PC-3 (cell line): Measurements from ENCODE around the gene PIGL. TPM values are rescaled to one million over a fixed set of nuclear protein-coding genes. Genes with fewer than 3 reads are reported as not detected.

ENCODE experiments used
- ATAC-seq: fragments of 200-7000 bp; cut with Tn5 transposase; 2 replicates; pipeline ENCODE4 v1.9.1; 2020; ENCODE audit warnings: mild to moderate bottlenecking, moderate library complexity
- BruUV-seq: library from RNA; stranded (reverse); fragments of 400-500 nt; replicated peaks from 2 replicates; lab custom pipeline; 2021; lab: Mats Ljungman, UMichigan
- CTCF ChIA-PET: fragments of 300-600 bp; sonication (Branson Sonifier 250); formaldehyde crosslinking; loops from one replicate; lab custom pipeline; 2022; ENCODE audit warnings: antibody characterized with exemption; lab: Charles Lee
- POLR2A ChIA-PET: fragments of 300-600 bp; sonication (Branson Sonifier 250); formaldehyde crosslinking; loops from one replicate; lab custom pipeline; 2022; ENCODE audit warnings: antibody characterized with exemption; ENCODE audit not compliant: unreplicated experiment; lab: Charles Lee
- DNase-seq: peaks from one replicate; pipeline ENCODE4 v3.0.0-alpha.2; 2015
- H2AFZ ChIP-seq: fragments of 300-600 bp; sonication (generic); 2 replicates; pipeline ENCODE4 v1.6.0; 2016; ENCODE audit warnings: antibody characterized with exemption, low read length
- H3F3A ChIP-seq: fragments of 300-600 bp; sonication (generic); one replicate; pipeline ENCODE4 v1.6.0; 2017; ENCODE audit warnings: antibody characterized with exemption, low read length, control low read depth, mild to moderate bottlenecking; ENCODE audit not compliant: unreplicated experiment
- H3K27ac ChIP-seq: fragments of 300-600 bp; sonication (generic); 2 replicates; pipeline ENCODE4 v1.5.1; 2016; ENCODE audit warnings: mild to moderate bottlenecking, low read length
- H3K27me3 ChIP-seq: fragments of 300-600 bp; sonication (generic); 2 replicates; pipeline ENCODE4 v1.6.1; 2016; ENCODE audit warnings: low read length, mixed read lengths
- H3K36me3 ChIP-seq: fragments of 300-600 bp; sonication (generic); 2 replicates; pipeline ENCODE4 v1.6.1; 2016; ENCODE audit warnings: low read depth, mixed run types, low read length, mixed read lengths
- H3K4me1 ChIP-seq: fragments of 300-600 bp; sonication (generic); 2 replicates; pipeline ENCODE4 v1.5.1; 2016; ENCODE audit warnings: low read length; ENCODE audit not compliant: insufficient read depth
- H3K4me2 ChIP-seq: fragments of 300-600 bp; sonication (generic); 2 replicates; pipeline ENCODE4 v1.6.0; 2016; ENCODE audit warnings: low read length
- H3K4me3 ChIP-seq: fragments of 300-600 bp; sonication (generic); 2 replicates; pipeline ENCODE4 v1.5.1; 2016; ENCODE audit warnings: mild to moderate bottlenecking, low read length, mixed read lengths
- H3K79me2 ChIP-seq: fragments of 300-600 bp; sonication (generic); 2 replicates; pipeline ENCODE4 v1.6.1; 2017; ENCODE audit warnings: low read length, mixed read lengths
- H3K9ac ChIP-seq: fragments of 300-600 bp; sonication (generic); 2 replicates; pipeline ENCODE4 v1.6.0; 2016; ENCODE audit warnings: mild to moderate bottlenecking, low read length
- H3K9me2 ChIP-seq: fragments of 300-600 bp; sonication (generic); replicated peaks from 2 replicates; pipeline ENCODE4 v1.6.1; 2016; ENCODE audit warnings: mixed run types, low read length, mixed read lengths
- H3K9me3 ChIP-seq: fragments of 300-600 bp; sonication (generic); 2 replicates; pipeline ENCODE4 v1.6.1; 2016; ENCODE audit warnings: low read length, mixed read lengths
- H4K20me1 ChIP-seq: fragments of 300-600 bp; sonication (generic); 2 replicates; pipeline ENCODE4 v1.6.1; 2016; ENCODE audit warnings: low read length, mixed read lengths
- EZH2 ChIP-seq: fragments of 300-600 bp; sonication (generic); IDR thresholded peaks from one replicate; pipeline ENCODE4 v1.6.1; 2017; ENCODE audit warnings: antibody characterized with exemption, mild to moderate bottlenecking, low read length; ENCODE audit not compliant: unreplicated experiment
- EZH2phosphoT487 ChIP-seq: fragments of 300-600 bp; sonication (generic); IDR thresholded peaks from 2 replicates; pipeline ENCODE4 v1.6.1; 2018; ENCODE audit warnings: mild to moderate bottlenecking, antibody characterized with exemption, low read length, borderline replicate concordance
- intact Hi-C: fragments of 100-400 bp; cut with micrococcal nuclease; formaldehyde crosslinking; loops from 2 replicates; pipeline ENCODE4 v1.9.0; 2023
- total RNA-seq: library from RNA; depleted of rRNA; stranded (reverse); fragments of >200 nt; gene quantifications from 2 replicates; pipeline ENCODE4 v1.2.3, GENCODE V29; 2014
- TF ChIP-seq, protein P1 (sequence below): fragments of 300-600 bp; sonication (generic); conservative IDR thresholded peaks from 2 replicates; pipeline ENCODE4 v1.5.1; 2017; ENCODE audit warnings: antibody characterized with exemption, low read depth, mild to moderate bottlenecking, low read length

The PIGL gene
- total RNA-seq, 1 experiment from 2014 or later, result 37.4 TPM

DNA sequence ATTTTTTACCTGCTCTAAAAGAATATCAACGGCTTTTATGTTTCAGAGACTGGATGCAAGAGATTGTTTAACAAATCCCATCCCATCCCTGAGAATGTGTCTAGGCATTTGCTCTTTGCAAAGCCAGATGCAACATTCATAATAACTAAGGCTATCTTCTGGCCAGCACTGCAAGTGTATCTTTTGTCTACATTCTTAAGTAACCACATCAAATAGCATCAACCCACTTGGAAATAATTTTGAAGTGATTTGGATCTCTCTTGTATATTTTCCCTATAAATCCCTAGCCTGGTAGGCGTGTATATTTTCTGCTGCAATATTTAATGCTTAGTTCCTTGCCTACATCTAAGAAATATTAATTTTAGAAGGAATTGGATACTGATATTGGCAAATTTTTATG lies 64.3 kb downstream of the PIGL start:
- H3K9me3 ChIP-seq, result 0 out of 2 replicates have a peak, but pooled peaks cover 6% of the 10 kb centered on the region
- peak overlapping the region; percentile 34; the same call in 1 of the 2 replicates for H3K4me2 ChIP-seq
- ATAC-seq (no peak), DNase-seq (peak; percentile 43)
- peaks cover 22% of the 10 kb centered on the region for H3K36me3 ChIP-seq
- H4K20me1 ChIP-seq, result no peaks in the 10 kb centered on the region
- H3K4me1 ChIP-seq, result peaks cover 48% of the 10 kb centered on the region
- H3K27ac ChIP-seq, result no peak overlapping the region
- H3F3A ChIP-seq, result peaks cover 4% of the 10 kb centered on the region
- no peak overlapping the region for H3K9ac ChIP-seq
- H3K9me2 ChIP-seq, result no peaks in the 10 kb centered on the region
- H3K4me3 ChIP-seq, result no peak overlapping the region
- CTCF ChIA-PET, result no interaction called here
- no peak overlapping the region for H2AFZ ChIP-seq
- no TSS peak for BruUV-seq
- POLR2A ChIA-PET, result interaction anchor here (0.7 kb wide), 1 partner anchor 104 kb away, joined by 3 read pairs; no protein-coding TSS in a partner anchor
- TF ChIP-seq EZH2phosphoT487, result no peak
- no peak for TF ChIP-seq EZH2
- TF ChIP-seq, protein P1, sequence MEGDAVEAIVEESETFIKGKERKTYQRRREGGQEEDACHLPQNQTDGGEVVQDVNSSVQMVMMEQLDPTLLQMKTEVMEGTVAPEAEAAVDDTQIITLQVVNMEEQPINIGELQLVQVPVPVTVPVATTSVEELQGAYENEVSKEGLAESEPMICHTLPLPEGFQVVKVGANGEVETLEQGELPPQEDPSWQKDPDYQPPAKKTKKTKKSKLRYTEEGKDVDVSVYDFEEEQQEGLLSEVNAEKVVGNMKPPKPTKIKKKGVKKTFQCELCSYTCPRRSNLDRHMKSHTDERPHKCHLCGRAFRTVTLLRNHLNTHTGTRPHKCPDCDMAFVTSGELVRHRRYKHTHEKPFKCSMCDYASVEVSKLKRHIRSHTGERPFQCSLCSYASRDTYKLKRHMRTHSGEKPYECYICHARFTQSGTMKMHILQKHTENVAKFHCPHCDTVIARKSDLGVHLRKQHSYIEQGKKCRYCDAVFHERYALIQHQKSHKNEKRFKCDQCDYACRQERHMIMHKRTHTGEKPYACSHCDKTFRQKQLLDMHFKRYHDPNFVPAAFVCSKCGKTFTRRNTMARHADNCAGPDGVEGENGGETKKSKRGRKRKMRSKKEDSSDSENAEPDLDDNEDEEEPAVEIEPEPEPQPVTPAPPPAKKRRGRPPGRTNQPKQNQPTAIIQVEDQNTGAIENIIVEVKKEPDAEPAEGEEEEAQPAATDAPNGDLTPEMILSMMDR, result no peak
- no peaks in the 10 kb centered on the region for H3K27me3 ChIP-seq
- no peaks in the 10 kb centered on the region for H3K79me2 ChIP-seq
- intact Hi-C loops, result loop anchor here (10.0 kb wide), 1 partner anchor 93 kb away; no protein-coding TSS in a partner anchor

DNA sequence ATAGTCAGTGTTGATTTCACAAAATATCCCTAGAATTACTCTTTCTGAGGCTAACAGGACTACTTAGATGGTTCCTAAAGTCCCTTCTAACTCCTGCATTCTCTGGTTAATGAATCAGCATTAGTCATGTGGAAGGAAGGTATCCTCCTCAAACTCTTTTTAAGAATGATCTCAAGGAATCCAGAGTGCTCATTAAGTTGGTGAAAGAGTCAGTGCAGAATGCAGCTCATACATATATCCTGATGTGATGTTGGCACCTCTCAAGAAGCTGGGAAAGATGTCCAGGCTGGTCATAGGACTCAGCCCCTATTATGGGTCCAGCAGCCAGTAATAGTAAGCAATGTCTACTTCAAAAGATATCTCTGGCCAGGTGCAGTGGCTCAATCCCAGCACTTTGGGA lies 65.5 kb downstream of the PIGL start:
- Histone ChIP-seq H3K79me2 (no peaks in the 10 kb centered on the region), H3K4me3 (no peak overlapping the region), H3K36me3 (peaks cover 18% of the 10 kb centered on the region), H3K27ac (peak overlapping the region; percentile 3; the same call in 1 of the 2 replicates), H3K9me3 (no peaks in the 10 kb centered on the region), H3F3A (peaks cover 7% of the 10 kb centered on the region), H3K4me1 (peaks cover 60% of the 10 kb centered on the region), H4K20me1 (no peaks in the 10 kb centered on the region), H3K27me3 (no peaks in the 10 kb centered on the region), H2AFZ (no peak overlapping the region), H3K9ac (no peak overlapping the region), H3K9me2 (no peaks in the 10 kb centered on the region), H3K4me2 (peak overlapping the region; percentile 34)
- no TSS peak for BruUV-seq
- ChIA-PET CTCF (no interaction called here), POLR2A (interaction anchor here (0.7 kb wide), 1 partner anchor 91 kb away, joined by 5 read pairs; no protein-coding TSS in a partner anchor)
- ATAC-seq, result peak; percentile 33
- peak; percentile 94 for DNase-seq
- intact Hi-C loops, result loop anchor here (10.0 kb wide), 1 partner anchor 92 kb away; no protein-coding TSS in a partner anchor
- no peak for TF ChIP-seq EZH2
- TF ChIP-seq, protein P1, result no peak
- TF ChIP-seq EZH2phosphoT487, result no peak

DNA sequence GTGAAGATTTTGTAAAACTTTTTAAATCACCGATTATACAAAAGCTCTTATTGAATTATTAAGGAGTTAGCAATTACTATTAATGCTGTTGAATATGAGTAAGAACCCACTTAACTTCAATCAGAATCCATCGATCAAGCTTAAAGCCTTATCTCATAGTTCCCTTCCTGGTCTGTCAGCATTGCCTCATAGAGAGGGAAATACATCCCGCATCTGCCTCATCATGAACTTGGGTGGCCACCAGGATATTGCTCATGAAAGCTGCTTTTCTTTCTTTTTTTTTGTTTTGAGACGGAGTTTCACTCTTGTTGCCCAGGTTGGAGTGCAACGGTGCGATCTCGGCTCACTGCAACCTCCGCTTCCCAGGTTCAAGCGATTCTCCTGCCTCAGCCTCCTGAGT lies 66.7 kb downstream of the PIGL start:
- Histone ChIP-seq H3K27ac (no peak overlapping the region), H3K9ac (no peak overlapping the region), H3K4me3 (no peak overlapping the region), H4K20me1 (no peaks in the 10 kb centered on the region), H3K4me1 (peaks cover 66% of the 10 kb centered on the region), H3K9me3 (no peaks in the 10 kb centered on the region), H3K9me2 (no peaks in the 10 kb centered on the region), H3K27me3 (no peaks in the 10 kb centered on the region), H3K79me2 (0 out of 2 replicates have a peak, but pooled peaks cover under 1% of the 10 kb centered on the region), H2AFZ (no peak overlapping the region), H3K36me3 (peaks cover 8% of the 10 kb centered on the region), H3K4me2 (no peak overlapping the region), H3F3A (peaks cover 7% of the 10 kb centered on the region)
- intact Hi-C loops, result loop anchor here (10.0 kb wide), 1 partner anchor 91 kb away; no protein-coding TSS in a partner anchor
- no peak for TF ChIP-seq EZH2
- TF ChIP-seq, protein P1, result no peak
- DNase-seq, result peak; percentile 45
- no TSS peak for BruUV-seq
- no peak for ATAC-seq
- ChIA-PET CTCF (interaction anchor here (0.5 kb wide), 1 partner anchor 120 kb away, joined by 3 read pairs; no protein-coding TSS in a partner anchor), POLR2A (no interaction called here)
